HG02973 (cell line): Measurements from ENCODE around the gene GSTP1.
"Not testable (repeated sequence)": the region's sequence is repeated elsewhere in the genome, so short reads cannot be mapped to it uniquely, and the experiment has no call there.

Experiments
- ATAC-seq: cut with Tn5 transposase; IDR thresholded peaks from one replicate; pipeline ENCODE4 v1.9.1; 2021; ENCODE audit warnings: moderate library complexity; ENCODE audit not compliant: unreplicated experiment

GSTP1 gene

DNA sequence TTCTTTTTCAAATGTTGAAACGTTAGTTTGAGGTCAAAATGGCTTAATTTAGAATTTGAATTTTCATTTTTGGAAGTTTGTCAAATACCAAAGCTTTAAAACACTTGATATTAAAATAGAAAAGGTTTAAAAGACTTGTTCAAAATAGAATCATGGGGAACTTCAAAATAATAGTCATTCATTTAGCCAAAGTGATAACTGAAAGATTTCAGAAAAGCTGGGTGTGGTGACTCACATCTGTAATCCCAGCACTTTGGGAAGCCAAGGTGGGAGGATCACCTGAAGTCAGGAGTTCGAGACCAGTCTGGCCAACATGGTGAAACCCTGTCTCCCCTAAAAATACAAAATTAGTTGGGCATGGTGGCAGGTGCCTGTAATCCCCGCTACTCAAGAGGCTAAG, 10.9 kb downstream of the GSTP1 start:
- no peak for ATAC-seq

DNA sequence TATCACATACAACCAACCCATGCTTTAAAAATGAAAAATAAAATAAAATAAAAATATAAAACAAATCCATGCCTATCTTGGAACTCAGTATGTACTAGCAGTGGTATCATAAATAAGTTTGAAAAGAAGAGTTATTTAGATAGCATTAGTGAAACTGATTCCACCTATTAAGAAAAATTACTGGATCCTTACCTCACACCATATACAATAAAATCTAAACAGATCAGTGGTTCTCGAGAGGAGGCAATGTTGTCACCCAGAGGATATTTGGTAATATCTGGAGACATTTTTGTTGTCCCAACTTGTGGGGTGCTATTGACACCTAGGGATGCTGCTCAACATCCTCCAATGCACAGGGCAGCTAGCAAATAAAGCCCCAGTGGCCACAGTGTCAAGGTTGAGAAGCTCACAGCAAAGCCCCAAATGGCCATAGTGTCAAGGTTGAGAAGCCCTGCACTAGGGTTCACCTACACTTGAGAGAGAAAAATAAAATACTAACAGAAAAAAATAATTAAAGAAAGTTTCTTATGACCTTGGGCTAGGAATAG, 13.2 kb downstream of the GSTP1 start:
- no peak for ATAC-seq

DNA sequence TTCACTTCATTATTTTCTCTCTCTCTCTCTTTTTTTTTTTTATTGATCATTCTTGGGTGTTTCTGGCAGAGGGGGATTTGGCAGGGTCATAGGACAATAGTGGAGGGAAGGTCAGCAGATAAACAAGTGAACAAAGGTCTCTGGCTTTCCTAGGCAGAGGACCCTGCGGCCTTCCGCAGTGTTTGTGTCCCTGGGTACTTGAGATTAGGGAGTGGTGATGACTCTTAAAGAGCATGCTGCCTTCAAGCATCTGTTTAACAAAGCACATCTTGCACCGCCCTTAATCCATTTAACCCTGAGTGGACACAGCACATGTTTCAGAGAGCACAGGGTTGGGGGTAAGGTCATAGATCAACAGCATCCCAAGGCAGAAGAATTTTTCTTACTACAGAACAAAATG, 13.8 kb downstream of the GSTP1 start:
- ATAC-seq, result not testable (repeated sequence)

DNA sequence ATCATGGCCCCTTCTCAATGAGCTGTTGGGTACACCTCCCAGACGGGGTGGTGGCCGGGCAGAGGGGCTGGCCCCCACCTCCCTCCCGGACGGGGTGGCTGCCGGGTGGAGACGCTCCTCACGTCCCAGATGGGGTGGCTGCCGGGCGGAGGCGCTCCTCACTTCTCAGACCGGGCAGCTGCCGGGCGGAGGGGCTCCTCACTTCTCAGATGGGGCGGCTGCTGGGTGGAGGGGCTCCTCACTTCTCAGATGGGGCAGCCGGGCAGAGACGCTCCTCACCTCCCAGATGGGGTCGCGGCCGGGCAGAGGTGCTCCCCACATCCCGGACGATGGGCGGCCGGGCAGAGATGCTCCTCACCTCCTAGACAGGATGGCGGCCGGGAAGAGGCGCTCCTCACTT, 14.4 kb downstream of the GSTP1 start:
- ATAC-seq, result not testable (repeated sequence)

DNA sequence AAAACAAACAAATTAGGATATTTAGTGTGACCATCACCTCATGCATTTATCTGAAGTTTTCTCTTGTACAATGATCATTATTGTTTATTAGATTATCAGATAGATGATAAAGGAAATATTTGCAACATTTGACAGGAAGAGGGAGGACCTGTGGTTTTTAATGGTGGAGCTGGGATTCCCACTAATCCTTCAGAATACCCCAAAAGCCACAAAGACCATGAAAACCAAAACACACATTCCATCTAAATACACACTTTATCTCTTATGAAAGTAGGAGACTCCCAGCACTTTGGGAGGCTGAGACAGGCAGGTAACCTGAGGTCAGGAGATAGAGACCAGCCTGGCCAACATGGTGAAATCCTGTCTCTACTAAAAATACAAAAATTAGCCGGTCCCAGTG, 15.5 kb downstream of the GSTP1 start:
- ATAC-seq, result no peak

DNA sequence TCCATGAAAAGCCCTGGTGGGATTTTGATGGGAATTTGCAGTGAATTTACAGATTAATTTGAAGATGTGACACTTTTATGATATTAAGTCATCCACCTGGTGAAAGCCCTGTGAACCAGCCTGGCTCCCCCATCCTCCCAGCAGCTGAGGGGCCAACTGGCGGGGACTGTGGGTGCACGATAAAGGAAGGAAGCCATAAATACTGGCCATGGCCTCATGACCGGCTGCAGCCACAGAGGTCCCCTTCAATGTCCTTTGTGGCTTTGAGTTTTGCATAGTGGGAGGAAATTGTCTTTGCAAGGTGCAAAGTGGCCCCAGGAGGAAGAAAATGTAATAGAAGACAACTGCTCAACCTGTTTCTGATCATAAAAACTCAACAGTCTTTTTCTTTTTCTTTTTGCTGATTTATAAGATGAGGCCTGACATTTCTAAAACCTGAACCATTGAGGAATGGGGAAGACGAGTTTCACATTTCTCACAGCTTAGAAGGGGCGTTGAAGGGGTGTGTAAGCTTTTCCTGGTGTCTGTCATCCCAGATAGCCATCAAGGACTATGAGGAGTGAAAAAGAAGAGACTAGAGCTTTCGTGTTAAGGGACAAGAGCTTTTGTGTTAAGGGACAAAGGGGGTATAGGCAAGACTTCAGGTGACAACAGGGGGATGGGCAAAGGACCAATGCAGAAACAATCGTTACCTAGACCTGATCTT, 16.9 kb downstream of the GSTP1 start:
- no peak for ATAC-seq

DNA sequence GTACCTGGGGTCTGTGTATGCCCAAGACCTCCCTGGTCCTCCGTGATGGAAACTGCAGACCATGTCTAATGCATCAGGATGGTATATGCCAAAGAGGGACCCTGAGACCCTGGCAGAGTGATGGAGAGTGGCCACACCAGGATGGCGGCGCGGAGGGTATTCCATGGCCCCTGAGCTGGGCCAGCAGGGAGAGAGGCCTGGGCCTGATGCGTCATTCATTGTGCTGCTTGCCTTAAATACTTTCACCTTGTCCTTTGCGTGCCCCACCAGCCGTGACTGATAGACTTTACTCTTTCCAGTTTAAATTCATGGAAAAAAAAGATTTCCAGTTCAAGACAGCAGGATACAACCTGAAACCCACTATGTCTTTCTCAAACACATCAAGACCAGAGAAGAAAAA, 17.5 kb downstream of the GSTP1 start:
- ATAC-seq, result no peak

DNA sequence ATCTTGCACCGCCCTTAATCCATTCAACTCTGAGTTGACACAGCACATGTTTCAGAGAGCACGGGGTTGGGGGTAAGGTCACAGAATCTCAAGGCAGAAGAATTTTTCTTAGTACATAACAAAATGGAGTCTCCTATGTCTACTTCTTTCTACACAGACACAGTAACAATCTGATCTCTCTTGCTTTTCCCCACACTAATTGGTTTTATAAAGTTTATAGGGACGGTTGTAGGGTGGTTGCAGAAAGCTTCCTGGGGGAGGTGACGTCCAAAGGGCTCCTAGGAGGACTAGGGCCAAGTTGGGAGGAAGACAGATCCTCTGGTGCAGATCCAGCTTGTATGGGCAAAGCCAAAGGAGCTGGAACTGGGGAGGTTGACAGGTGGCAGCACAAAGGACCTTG, 20.5 kb downstream of the GSTP1 start:
- not testable (repeated sequence) for ATAC-seq

DNA sequence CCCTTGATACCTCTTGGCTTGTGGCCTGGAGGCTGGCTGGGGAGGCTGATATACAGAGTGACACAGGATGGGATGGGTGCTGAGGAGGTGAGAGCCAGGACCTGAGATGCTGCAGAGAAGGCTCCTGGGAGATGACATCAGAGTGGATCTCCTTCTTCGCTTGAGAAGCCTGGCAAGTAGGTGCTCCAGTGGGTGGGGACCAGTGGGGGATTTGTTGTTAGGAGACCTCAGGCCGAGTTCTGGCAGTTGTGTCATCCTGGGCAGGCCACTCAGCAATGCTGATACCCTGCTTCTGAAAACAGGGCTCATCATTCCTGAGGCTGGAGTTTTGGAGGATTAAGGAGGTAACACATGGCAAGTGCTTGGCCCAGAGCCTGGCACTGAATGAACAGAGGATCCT, 21.2 kb downstream of the GSTP1 start:
- no peak for ATAC-seq

DNA sequence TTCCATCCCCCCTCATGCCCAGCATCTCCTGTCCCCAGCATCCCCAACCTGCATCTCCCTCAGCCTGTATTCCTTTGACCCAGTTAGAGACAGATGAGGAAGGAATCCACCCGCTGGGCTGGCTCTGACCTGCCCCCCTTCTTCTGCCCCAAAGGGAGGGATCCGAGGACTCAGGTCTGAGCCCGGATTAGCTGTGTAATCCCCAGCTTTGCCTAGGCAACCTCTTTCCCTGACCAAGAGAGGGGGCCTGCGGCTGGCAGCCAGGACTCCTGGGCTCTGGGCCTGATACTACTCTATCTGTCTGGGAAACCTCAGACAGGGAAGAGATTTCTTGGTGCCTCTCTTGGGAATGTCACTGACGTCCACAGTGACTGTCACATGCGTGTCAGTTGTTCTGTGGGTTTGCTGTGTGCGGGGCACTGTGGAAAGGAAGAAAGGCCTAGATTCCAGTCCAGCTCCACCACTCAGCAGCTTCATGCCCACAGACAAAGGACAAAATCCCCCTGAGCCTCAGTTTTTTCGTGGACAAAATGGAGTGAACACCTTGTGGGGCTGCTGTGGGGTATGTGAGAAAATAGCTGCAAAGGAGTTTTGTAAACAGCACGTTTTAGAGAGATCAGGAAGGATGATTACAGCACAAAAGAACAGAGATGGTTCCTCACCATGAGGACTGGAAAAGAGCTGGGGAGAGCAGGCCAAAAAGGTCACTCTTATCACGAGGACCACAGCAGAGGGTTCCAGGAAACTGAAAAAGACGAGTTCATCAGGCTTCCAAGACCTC, 21.8 kb downstream of the GSTP1 start:
- ATAC-seq, result no peak

DNA sequence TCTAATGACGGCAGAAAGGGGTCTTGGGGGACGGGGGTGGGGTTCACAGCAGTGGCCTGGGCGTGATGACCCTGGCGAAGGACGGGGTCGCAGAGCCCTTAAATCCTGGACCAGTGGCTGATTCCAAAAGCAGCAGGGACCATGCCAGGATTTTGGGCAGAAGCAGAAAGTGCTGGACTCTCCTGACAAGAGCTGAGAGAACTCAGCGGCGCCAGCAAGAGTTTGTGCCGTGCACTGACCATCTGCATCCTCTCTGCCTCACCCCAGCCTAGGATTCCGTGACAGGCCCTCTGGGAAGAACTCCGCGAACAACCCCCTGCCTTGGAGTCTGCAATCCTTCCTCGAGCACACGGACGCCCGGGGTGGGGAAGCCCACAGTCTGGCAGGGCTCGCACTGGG, 22.5 kb downstream of the GSTP1 start:
- ATAC-seq, result no peak

DNA sequence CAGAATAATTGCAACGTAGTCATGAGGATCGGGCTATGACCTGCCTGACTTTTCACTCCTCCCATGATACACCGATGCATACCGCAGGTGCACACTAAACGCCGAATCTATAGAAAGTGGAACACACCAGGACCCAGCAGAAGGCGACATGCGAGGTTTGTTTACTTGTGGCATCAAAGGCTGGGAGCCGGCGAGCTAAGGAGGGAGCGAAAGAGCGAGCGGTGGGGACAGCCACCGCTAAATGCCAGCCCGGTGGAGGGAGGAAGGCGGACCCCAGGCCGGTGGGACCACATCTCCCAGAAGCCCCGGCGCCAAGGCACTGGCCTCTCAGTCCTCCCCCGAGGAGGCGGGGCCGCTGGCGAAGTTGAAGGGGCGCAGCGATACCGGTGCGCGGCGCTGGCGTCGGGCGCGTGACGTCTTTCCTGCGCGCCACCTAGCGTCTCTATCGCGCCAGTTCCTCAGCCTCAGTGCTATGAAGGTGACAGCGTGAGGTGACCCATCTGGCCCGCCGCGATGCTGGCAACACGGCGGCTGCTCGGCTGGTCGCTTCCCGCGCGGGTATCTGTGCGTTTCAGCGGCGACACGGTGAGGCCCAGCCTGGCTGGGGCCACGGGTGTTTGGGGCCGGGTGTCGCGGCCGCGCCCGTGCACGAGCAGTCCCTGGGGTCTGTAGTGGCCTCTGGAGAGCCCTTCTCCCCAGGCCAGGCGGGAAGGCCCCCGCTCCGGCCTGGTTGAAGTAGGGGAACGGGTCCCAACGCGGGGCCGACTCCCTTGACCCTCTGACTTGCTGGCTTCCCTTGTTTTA, 23.1 kb downstream of the GSTP1 start, which contains the start of gene NDUFV1:
Gene NDUFV1, plus strand, starts transcription at position 445 of the 804 bp plus-strand sequence. Its CDS starts 69 bp downstream, at position 514.
- peak; percentile 86 for ATAC-seq

DNA sequence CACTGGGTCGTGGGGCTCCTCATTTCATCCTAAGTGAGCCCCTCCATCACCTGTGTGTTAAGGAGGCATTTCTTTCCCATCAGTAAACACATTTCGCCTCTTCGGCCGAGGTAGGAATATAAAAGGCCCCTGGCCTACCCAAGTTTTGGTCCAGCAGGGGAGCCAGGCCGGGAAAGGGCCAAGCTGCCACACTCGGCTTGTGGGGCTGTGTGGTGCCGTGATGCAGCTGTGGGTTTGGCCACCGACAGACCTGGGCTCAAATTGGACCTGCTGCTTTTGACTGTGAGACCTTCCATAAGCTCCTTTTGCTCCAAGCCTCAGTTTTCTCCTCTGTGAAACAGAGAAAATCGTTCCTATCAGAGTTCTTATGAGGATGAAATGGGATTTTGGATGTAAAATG, 23.9 kb downstream of the GSTP1 start:
- ATAC-seq, result no peak

DNA sequence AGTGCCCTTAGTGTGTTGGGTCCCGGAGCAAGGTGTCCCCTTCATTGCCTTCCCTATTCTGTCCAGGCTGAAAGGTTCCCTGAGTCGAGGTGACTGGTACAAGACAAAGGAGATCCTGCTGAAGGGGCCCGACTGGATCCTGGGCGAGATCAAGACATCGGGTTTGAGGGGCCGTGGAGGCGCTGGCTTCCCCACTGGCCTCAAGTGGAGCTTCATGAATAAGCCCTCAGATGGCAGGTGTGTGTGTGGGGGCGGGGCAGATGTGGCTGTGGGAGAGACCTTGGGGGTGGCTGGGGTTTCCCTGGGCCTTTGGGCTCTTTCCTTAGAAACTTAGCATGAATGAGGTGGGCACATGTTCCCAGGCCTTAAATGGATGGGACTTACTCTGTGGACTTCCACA, 24.9 kb downstream of the GSTP1 start:
- no peak for ATAC-seq

DNA sequence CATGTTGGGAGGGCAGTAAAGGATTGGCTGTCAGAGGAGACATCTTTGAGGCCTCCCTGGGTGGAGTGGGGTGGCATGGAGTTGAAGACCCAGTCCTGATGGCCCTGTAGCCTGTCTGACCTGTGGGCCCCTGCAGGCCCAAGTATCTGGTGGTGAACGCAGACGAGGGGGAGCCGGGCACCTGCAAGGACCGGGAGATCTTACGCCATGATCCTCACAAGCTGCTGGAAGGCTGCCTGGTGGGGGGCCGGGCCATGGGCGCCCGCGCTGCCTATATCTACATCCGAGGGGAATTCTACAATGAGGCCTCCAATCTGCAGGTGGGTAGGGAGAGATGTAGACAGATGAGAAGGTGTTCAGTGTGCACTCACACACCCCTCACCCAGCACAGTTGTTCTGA, 25.7 kb downstream of the GSTP1 start:
- ATAC-seq, result no peak

DNA sequence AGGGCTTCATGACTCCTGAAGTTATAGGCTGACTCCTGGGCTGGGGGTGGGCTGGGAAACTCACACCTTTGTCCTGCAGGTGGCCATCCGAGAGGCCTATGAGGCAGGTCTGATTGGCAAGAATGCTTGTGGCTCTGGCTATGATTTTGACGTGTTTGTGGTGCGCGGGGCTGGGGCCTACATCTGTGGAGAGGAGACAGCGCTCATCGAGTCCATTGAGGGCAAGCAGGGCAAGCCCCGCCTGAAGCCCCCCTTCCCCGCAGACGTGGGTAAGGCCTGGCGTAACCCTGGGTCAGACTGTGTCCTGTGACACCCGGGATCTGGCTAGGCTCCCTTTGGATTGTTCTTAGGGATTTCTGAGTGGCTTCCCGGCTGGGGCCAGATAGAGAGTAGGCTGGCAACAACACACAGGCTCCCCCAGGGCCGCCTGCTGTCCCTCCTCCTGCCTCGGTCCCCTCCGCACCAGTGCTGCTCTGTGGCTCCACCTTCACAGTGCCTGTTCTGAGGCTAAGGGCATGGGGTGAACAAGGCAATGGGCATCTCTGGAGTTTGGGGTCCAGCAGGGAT, 26.8 kb downstream of the GSTP1 start:
- ATAC-seq, result no peak

DNA sequence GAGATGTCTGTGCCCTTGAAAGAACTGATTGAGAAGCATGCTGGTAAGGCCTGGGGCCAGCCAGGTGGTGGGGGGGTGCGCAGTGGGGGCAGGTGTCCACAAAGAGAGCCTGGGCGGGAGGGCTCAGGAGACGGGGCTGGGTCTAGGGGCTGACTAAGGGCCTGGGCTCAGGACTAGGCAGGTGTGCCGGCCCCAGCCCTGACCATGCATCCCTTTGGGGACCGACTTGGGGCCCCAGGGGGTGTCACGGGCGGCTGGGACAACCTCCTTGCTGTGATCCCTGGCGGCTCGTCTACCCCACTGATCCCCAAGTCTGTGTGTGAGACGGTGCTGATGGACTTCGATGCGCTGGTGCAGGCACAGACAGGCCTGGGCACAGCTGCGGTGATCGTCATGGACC, 27.6 kb downstream of the GSTP1 start:
- ATAC-seq, result no peak

DNA sequence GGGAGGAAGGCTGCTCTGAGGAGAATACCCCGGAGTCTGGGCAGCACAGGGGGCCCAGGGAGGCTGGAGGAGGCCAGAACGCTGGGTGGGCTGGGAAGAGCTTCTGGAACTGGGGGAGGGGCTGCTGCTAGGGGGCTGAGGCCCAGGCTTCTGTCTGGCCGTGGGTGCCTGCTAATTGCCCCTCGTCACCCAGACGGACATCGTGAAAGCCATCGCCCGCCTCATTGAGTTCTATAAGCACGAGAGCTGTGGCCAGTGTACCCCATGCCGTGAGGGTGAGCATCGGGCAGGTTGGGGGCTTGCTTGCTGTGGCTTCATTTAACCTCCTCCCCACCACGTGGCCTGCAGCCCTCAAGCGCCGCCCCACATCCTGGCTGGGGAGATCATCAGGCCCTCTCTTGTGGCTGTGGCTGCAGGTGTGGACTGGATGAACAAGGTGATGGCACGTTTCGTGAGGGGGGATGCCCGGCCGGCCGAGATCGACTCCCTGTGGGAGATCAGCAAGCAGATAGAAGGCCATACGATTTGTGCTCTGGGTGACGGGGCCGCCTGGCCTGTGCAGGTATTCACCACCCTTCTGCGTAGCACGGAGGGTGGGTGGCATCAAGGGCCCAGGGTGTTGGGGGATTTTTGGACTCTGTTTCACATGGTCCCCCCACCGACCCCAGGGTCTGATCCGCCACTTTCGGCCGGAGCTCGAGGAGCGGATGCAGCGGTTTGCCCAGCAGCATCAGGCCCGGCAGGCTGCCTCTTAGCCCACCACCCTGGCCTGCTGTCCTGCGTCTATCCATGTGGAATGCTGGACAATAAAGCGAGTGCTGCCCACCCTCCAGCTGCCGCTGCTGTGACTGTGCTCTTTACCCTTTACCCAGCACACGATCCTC, 28.3 kb downstream of the GSTP1 start:
- ATAC-seq, result no peak

DNA sequence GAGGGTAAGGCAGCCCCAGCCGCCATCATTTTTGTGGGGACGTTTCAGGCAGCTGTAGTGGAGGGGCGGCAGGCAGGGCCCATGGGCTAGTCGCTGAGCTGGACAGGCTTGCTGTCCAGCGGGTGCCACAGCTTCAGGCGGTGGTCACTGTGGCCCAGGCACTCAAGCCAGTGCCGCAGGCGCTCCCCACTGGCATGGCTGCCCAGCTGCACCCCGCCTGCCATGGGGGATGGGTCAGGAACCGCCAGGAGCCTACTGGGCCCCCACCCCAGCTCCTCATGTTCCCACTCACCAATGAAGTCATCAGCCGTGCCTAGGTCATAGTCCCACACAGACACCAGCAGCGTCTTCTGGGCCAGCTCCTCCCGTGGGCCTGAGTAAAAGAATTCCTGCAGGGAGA, 29.1 kb downstream of the GSTP1 start:
- no peak for ATAC-seq
